ENCODE data around the gene ATE1. TPM values are rescaled to one million over a fixed set of nuclear protein-coding genes. Genes with fewer than 3 reads are reported as not detected.
"Not testable (repeated sequence)": the region's sequence is repeated elsewhere in the genome, so short reads cannot be mapped to it uniquely, and the experiment has no call there.

The ATE1 gene
- total RNA-seq, 1 donor from 2014 or later, result 35.4 TPM

GRCh38 chr10:121936295-121936694, 8.5 kb upstream of the ATE1 start:
- Mint-ChIP-seq H3K27ac (peak overlapping the region; percentile 31), H3K4me3 (no peak overlapping the region), H3K27me3 (no peaks in the 10 kb centered on the region), H3K4me1 (ENCODE audit: unreplicated experiment) (peaks cover 7% of the 10 kb centered on the region), H3K36me3 (peaks cover 31% of the 10 kb centered on the region), H3K9me3 (peaks cover 6% of the 10 kb centered on the region)
- TF ChIP-seq, protein P1, sequence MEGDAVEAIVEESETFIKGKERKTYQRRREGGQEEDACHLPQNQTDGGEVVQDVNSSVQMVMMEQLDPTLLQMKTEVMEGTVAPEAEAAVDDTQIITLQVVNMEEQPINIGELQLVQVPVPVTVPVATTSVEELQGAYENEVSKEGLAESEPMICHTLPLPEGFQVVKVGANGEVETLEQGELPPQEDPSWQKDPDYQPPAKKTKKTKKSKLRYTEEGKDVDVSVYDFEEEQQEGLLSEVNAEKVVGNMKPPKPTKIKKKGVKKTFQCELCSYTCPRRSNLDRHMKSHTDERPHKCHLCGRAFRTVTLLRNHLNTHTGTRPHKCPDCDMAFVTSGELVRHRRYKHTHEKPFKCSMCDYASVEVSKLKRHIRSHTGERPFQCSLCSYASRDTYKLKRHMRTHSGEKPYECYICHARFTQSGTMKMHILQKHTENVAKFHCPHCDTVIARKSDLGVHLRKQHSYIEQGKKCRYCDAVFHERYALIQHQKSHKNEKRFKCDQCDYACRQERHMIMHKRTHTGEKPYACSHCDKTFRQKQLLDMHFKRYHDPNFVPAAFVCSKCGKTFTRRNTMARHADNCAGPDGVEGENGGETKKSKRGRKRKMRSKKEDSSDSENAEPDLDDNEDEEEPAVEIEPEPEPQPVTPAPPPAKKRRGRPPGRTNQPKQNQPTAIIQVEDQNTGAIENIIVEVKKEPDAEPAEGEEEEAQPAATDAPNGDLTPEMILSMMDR (conservative IDR thresholded peaks at IDR 0.05), result no peak
- no peak for DNase-seq (ENCODE audit: extremely low spot score, unreplicated experiment)

DNA sequence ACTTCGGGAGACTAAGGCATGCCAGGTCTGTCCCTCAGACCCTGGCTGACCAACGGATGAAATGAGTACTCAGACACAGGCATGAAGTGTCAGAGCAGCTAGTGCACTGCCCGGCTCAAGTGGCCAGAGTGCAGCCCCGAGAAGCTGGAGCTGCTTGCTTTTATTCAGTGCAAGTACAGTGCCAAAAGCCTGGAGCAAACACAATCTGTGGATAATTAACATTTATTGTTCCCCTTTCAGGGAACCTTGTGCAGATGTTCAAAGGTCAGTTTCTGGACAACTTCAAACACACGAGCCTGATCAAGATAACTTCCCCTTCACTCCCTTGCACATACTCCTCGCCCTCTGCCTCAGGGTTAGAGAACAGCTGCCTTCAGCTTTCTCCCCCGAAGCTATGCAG, 7.9 kb upstream of the ATE1 start:
- H3K9me3 Mint-ChIP-seq, result peaks cover 6% of the 10 kb centered on the region
- no peak overlapping the region for H3K4me3 Mint-ChIP-seq
- peaks cover 31% of the 10 kb centered on the region for H3K36me3 Mint-ChIP-seq
- TF ChIP-seq, protein P1 (conservative IDR thresholded peaks at IDR 0.05), result no peak
- peak overlapping the region; percentile 31 for H3K27ac Mint-ChIP-seq
- DNase-seq (ENCODE audit: extremely low spot score, unreplicated experiment), result no peak
- H3K4me1 Mint-ChIP-seq (ENCODE audit: unreplicated experiment), result peaks cover 11% of the 10 kb centered on the region
- no peaks in the 10 kb centered on the region for H3K27me3 Mint-ChIP-seq

DNA sequence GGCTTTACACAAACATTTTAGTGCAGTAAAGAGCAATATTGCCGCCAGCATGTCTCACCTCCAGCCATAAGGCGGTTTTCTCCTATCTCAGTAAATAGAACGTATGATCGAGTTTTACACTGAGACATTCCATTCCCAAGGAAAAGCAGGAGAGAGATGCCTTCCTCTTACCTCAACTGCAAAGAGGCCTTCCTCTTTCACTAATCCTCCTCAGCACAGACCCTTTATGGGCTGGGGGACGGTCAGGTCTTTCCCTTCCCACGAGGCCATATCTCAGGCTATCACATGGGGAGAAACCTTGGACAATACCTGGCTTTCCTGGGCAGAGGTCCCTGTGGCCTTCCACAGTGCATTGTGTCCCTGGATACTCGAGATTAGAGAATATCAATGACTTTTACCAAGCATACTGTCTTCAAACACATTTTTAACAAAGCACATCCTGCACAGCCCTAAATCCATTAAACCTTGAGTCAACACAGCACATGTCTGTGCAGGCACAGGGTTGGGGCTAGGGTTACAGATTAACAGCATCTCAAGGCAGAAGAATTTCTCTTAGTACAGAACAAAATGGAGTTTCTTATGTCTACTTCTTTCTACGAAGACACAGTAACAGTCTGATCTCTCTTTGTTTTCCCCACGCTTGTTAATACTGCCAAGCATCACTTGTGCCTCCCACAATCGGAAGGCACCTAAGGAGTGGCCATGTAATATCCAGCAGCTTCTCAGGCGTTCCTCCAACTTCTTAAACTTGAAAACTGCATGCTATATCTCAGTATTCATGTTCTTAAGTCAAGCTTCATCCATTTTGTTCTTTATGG, 2.6 kb upstream of the ATE1 start:
- not testable (repeated sequence) for H3K9me3 Mint-ChIP-seq; H3K27me3 Mint-ChIP-seq; DNase-seq (ENCODE audit: extremely low spot score, unreplicated experiment)
- H3K27ac Mint-ChIP-seq, result peak overlapping the region; percentile 84
- peak overlapping the region; percentile 73 for H3K4me3 Mint-ChIP-seq
- peaks cover 23% of the 10 kb centered on the region for H3K4me1 Mint-ChIP-seq (ENCODE audit: unreplicated experiment)
- peaks cover 18% of the 10 kb centered on the region for H3K36me3 Mint-ChIP-seq

- not testable (repeated sequence) for H3K27me3 Mint-ChIP-seq; H3K9me3 Mint-ChIP-seq; DNase-seq (ENCODE audit: extremely low spot score, unreplicated experiment)
- H3K4me1 Mint-ChIP-seq (ENCODE audit: unreplicated experiment), result peaks cover 22% of the 10 kb centered on the region
- peaks cover 17% of the 10 kb centered on the region for H3K36me3 Mint-ChIP-seq
- peak overlapping the region; percentile 84 for H3K27ac Mint-ChIP-seq
- H3K4me3 Mint-ChIP-seq, result peak overlapping the region; percentile 73
Measured at GRCh38 chr10:121929585-121930267, 1.9 kb upstream of the ATE1 start.

- TF ChIP-seq, protein P1 (conservative IDR thresholded peaks at IDR 0.05), result no peak
- Mint-ChIP-seq H3K27me3 (no peaks in the 10 kb centered on the region), H3K9me3 (no peaks in the 10 kb centered on the region), H3K27ac (peak overlapping the region; percentile 84), H3K4me1 (ENCODE audit: unreplicated experiment) (peaks cover 22% of the 10 kb centered on the region), H3K36me3 (peaks cover 12% of the 10 kb centered on the region), H3K4me3 (peak overlapping the region; percentile 93)
- no peak for DNase-seq (ENCODE audit: extremely low spot score, unreplicated experiment)
Measured at GRCh38 chr10:121928528-121928884, 675 bp upstream of the ATE1 start.

DNA sequence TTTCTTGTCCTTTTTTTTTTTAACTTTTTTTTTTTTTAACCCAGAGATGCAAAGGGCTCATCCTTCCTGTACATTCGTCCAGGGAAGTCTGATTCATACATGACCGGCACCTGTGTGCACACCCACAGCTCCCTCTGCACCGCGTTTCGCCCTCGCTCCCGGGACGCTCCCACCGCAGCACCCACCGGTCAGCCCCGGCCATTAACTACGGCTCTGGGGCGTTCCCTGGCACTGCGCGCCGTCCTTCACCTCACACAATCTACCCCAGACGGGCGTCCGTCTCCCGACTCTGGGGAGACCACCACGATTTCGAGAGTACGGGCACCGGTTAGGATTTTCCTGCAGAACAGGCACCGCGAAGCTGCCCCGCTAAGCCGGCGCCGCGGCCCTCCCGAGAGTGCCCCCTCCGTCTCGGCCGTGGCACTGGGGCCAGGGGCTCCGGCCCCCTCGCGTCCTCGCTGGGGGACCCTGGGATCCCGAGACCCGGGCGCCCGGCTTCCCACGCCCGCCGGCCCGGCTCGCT, 452 bp downstream of the ATE1 start:
- Mint-ChIP-seq H3K27ac (peak overlapping the region; percentile 85), H3K27me3 (no peaks in the 10 kb centered on the region), H3K36me3 (peaks cover 11% of the 10 kb centered on the region), H3K4me1 (ENCODE audit: unreplicated experiment) (peaks cover 29% of the 10 kb centered on the region), H3K4me3 (peak overlapping the region; percentile 93), H3K9me3 (no peaks in the 10 kb centered on the region)
- peak; percentile 72 for DNase-seq (ENCODE audit: extremely low spot score, unreplicated experiment)
- TF ChIP-seq, protein P1 (conservative IDR thresholded peaks at IDR 0.05), result no peak
